Thoracic aorta (tissue), 2 donors: Measurements from ENCODE around the gene GRK1. TPM values are rescaled to one million over a fixed set of nuclear protein-coding genes. Genes with fewer than 3 reads are reported as not detected.

Source experiments
- ATAC-seq: fragments of 150-250 bp; one replicate; pipeline ENCODE4 v1.8.0; 2017; ENCODE audit warnings: low read depth; ENCODE audit not compliant: insufficient number of reproducible peaks, low FRiP score
- DNase-seq: peaks from one replicate; pipeline ENCODE4 v3.0.0-alpha.2; 2020; ENCODE audit warnings: low spot score
- H3K27ac ChIP-seq, 2 donors: fragments of 200-600 bp; sonication (generic); 1 replicate in 1 of 2; 2 replicates in 1 of 2; pipeline ENCODE4 v1.5.1; 2016; ENCODE audit warnings: mild to moderate bottlenecking in 2 of 2, moderate library complexity in 2 of 2
- H3K27me3 ChIP-seq: fragments of 200-600 bp; sonication (generic); replicated peaks from 2 replicates; pipeline ENCODE4 v1.6.0; 2016; ENCODE audit warnings: mild to moderate bottlenecking; ENCODE audit not compliant: insufficient read depth
- H3K36me3 ChIP-seq: fragments of 200-600 bp; sonication (generic); one replicate; pipeline ENCODE4 v1.5.1; 2016
- H3K4me1 ChIP-seq, 2 donors: fragments of 200-600 bp; sonication (generic); 1 replicate in 1 of 2; 2 replicates in 1 of 2; pipeline versions ENCODE4 v1.5.1 to v1.6.0; 2016; ENCODE audit warnings: low read depth in 2 of 2, mild to moderate bottlenecking in 1 of 2; ENCODE audit not compliant: control insufficient read depth in 1 of 2
- H3K4me3 ChIP-seq: fragments of 200-600 bp; sonication (generic); 2 replicates; pipeline ENCODE4 v1.5.1; 2016; ENCODE audit warnings: mild to moderate bottlenecking
- H3K9me3 ChIP-seq: fragments of 200-600 bp; sonication (generic); 2 replicates; pipeline ENCODE4 v1.5.1; 2016
- CTCF ChIP-seq: fragments of 200-600 bp; sonication (generic); IDR thresholded peaks from one replicate; pipeline ENCODE4 v1.5.1; 2019; ENCODE audit warnings: antibody characterized with exemption
- total RNA-seq, 2 donors: library from RNA; depleted of rRNA; stranded (reverse); fragments of >200 nt; gene quantifications; one replicate each; pipeline versions ENCODE4 v1.1.0 to v1.2.3, GENCODE V29; 2016

The GRK1 gene
- total RNA-seq, 2 donors from 2014 or later = not detected

- Histone ChIP-seq H3K4me3 (no peak overlapping the region), H3K9me3 (no peaks in the 10 kb centered on the region), H3K4me1 (no peaks in the 10 kb centered on the region), H3K36me3 (no peaks in the 10 kb centered on the region), H3K27me3 (no peaks in the 10 kb centered on the region), H3K27ac (no peak overlapping the region)
- TF ChIP-seq CTCF = no peak
- ATAC-seq (no peak), DNase-seq (no peak)
These were observed 67.2 kb downstream of the GRK1 start for GRCh38 chr13:113734099-113734825.

- no peaks in the 10 kb centered on the region for H3K4me1 ChIP-seq
- ATAC-seq (no peak), DNase-seq (no peak)
- TF ChIP-seq CTCF = no peak
- no peaks in the 10 kb centered on the region for H3K27me3 ChIP-seq
- H3K4me3 ChIP-seq = no peak overlapping the region
- no peaks in the 10 kb centered on the region for H3K9me3 ChIP-seq
- no peak overlapping the region for H3K27ac ChIP-seq
- H3K36me3 ChIP-seq = no peaks in the 10 kb centered on the region
These were observed 67.8 kb downstream of the GRK1 start for GRCh38 chr13:113734826-113735125.

GRCh38 chr13:113735194-113735593 lies 68.2 kb downstream of the GRK1 start:
- H3K27ac ChIP-seq = no peak overlapping the region
- H3K4me1 ChIP-seq = no peaks in the 10 kb centered on the region
- no peaks in the 10 kb centered on the region for H3K27me3 ChIP-seq
- TF ChIP-seq CTCF = no peak
- DNase-seq (no peak), ATAC-seq (no peak)
- H3K36me3 ChIP-seq = no peaks in the 10 kb centered on the region
- H3K9me3 ChIP-seq = no peaks in the 10 kb centered on the region
- H3K4me3 ChIP-seq = no peak overlapping the region

GRCh38 chr13:113735750-113736149 lies 68.7 kb downstream of the GRK1 start:
- no peak for DNase-seq

GRCh38 chr13:113736258-113736731 lies 69.3 kb downstream of the GRK1 start:
- no peak overlapping the region for H3K27ac ChIP-seq
- H3K4me1 ChIP-seq = no peaks in the 10 kb centered on the region
- DNase-seq (no peak), ATAC-seq (no peak)
- H3K27me3 ChIP-seq = no peaks in the 10 kb centered on the region
- TF ChIP-seq CTCF = no peak
- H3K36me3 ChIP-seq = no peaks in the 10 kb centered on the region
- H3K4me3 ChIP-seq = no peak overlapping the region
- no peaks in the 10 kb centered on the region for H3K9me3 ChIP-seq

More at GRCh38 chr13:113735750-113736149, 68.7 kb downstream of the GRK1 start:
- H3K27me3 ChIP-seq = no peaks in the 10 kb centered on the region
- H3K36me3 ChIP-seq = no peaks in the 10 kb centered on the region
- H3K4me3 ChIP-seq = no peak overlapping the region
- H3K4me1 ChIP-seq = no peaks in the 10 kb centered on the region
- H3K9me3 ChIP-seq = no peaks in the 10 kb centered on the region
- no peak overlapping the region for H3K27ac ChIP-seq
- TF ChIP-seq CTCF = no peak
- no peak for ATAC-seq
